Measurements from ENCODE around the gene HOXC11.

- TF ChIP-seq YY1 (IDR thresholded peaks at IDR 0.05; ENCODE audit: insufficient read depth, insufficient read length) (no peak), ZNF274 (IDR thresholded peaks at IDR 0.05; ENCODE audit: low read depth, low read length) (no peak)
Measured at GRCh38 chr12:54016051-54016450, 43.1 kb downstream of the HOXC11 start.
